GM19351 (cell line): ENCODE data around the gene B4GALT5.
"Not testable (repeated sequence)": the region's sequence is repeated elsewhere in the genome, so short reads cannot be mapped to it uniquely, and the experiment has no call there.

Experiments used
- ATAC-seq: cut with Tn5 transposase; IDR thresholded peaks from one replicate; pipeline ENCODE4 v1.9.1; 2021; ENCODE audit warnings: mild to moderate bottlenecking, moderate library complexity; ENCODE audit not compliant: unreplicated experiment

Gene B4GALT5

GRCh38 chr20:49682278-49682677 is 31.4 kb downstream of the B4GALT5 start:
- no peak for ATAC-seq

GRCh38 chr20:49681850-49682216 is 31.8 kb downstream of the B4GALT5 start:
- no peak for ATAC-seq

- no peak for ATAC-seq
Measured at GRCh38 chr20:49680484-49680883, 33.2 kb downstream of the B4GALT5 start.

- ATAC-seq, result no peak
Measured at GRCh38 chr20:49679634-49680033, 34.0 kb downstream of the B4GALT5 start.

- ATAC-seq, result no peak
Measured at GRCh38 chr20:49677777-49678758, 35.6 kb downstream of the B4GALT5 start.

- peak; percentile 65 for ATAC-seq
Measured at GRCh38 chr20:49676581-49677291, 36.9 kb downstream of the B4GALT5 start.

- ATAC-seq, result peak; percentile 47
Measured at GRCh38 chr20:49675368-49676151, 38.1 kb downstream of the B4GALT5 start.

GRCh38 chr20:49674383-49675352 is 39.0 kb downstream of the B4GALT5 start:
- no peak for ATAC-seq

- ATAC-seq, result no peak
Measured at GRCh38 chr20:49672096-49672664, 41.5 kb downstream of the B4GALT5 start.

GRCh38 chr20:49671433-49671832 is 42.2 kb downstream of the B4GALT5 start:
- ATAC-seq, result no peak

- ATAC-seq, result peak; percentile 46
Measured at GRCh38 chr20:49669601-49670189, 44.0 kb downstream of the B4GALT5 start.

GRCh38 chr20:49668878-49669195 is 44.8 kb downstream of the B4GALT5 start:
- not testable (repeated sequence) for ATAC-seq

- ATAC-seq, result peak; percentile 83
Measured at GRCh38 chr20:49668181-49668877, 45.3 kb downstream of the B4GALT5 start.

- no peak for ATAC-seq
Measured at GRCh38 chr20:49666911-49667310, 46.8 kb downstream of the B4GALT5 start.

GRCh38 chr20:49665796-49666195 is 47.9 kb downstream of the B4GALT5 start:
- ATAC-seq, result no peak

- no peak for ATAC-seq
Measured at GRCh38 chr20:49664612-49665313, 48.9 kb downstream of the B4GALT5 start.

- no peak for ATAC-seq
Measured at GRCh38 chr20:49663112-49663511, 50.6 kb downstream of the B4GALT5 start.
